ENCODE results near the gene GSTM3. TPM values are rescaled to one million over a fixed set of nuclear protein-coding genes. Genes with fewer than 3 reads are reported as not detected.
"Not testable (repeated sequence)": the region's sequence is repeated elsewhere in the genome, so short reads cannot be mapped to it uniquely, and the experiment has no call there.

Gene GSTM3
- total RNA-seq, 1 experiment from 2014 or later: 0.51 TPM

GRCh38 chr1:109776911-109777310 is 36.1 kb upstream of the GSTM3 start:
- peak; percentile 93 for DNase-seq (ENCODE audit: low spot score)
- in situ Hi-C loops (cut with HindIII; ENCODE audit: low sequenced_read_pairs): no loop called here

DNA sequence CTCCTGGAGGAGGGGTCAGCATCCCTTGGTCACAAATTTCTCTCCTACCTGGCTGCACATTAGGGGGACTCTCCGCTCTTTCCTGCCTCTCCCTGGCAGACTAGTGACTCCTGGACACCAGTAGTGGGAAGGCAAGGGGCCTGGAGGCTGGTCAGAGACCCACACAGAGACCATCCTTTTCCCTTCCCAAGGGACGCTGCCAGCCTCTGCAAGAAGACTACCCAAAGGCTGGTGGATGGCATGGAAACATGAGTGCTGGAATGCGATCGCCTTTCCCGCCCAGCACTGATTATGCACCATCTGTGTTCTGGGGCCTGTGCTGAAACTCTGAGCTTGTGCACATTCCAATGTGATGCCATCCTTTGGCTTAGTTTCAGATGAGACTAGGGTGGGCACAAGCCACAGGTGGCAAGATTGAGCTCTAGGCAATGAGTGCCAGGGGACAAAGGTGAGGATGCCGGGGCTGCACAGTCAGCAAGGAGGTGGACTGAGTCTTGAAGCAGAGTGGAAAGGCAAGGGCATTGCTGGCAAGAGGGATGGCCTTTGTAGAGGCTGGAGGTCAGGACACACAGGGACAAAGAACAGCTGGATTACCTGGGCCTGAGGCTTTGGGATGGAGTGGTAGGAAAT is 35.5 kb upstream of the GSTM3 start:
- in situ Hi-C loops (cut with HindIII; ENCODE audit: low sequenced_read_pairs): no loop called here
- no peak for DNase-seq (ENCODE audit: low spot score)

GRCh38 chr1:109775398-109775797 is 34.6 kb upstream of the GSTM3 start:
- in situ Hi-C loops (cut with HindIII; ENCODE audit: low sequenced_read_pairs): no loop called here
- no peak for DNase-seq (ENCODE audit: low spot score)

GRCh38 chr1:109773900-109774485 is 33.2 kb upstream of the GSTM3 start:
- in situ Hi-C loops (cut with HindIII; ENCODE audit: low sequenced_read_pairs): no loop called here
- DNase-seq (ENCODE audit: low spot score): no peak

DNA sequence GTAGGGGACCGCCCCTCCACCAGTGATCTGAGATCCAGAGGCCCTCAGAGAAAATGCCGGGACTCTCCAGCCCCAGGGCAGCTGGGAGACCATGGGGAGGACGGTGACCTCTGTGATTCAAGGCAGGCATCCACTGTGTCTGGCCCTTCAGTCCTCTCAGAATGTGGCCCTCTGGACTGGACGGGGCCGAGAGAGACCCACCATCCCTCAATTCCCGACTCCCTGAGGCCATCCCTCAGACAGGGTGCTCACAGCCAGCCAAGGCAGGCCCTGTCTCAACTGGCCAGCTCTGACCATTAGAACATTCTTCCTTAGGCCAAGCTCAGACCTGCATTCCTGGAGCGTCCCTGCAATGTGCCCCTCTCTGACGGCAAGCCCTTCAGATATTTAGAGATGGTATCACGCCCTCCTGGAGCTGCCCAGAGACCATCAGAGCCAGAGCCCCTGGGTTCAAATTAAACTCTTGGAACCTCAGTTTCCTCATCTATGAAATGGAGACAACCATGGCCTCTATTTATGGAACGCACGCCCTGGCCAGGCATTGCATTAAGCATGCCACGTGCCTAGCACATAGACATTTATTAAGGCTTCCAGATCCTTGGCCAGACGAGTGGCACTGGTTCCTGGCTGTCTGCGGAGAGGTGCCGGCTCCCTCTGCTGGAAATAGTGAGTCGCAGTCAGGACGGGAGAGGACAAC is 32.5 kb upstream of the GSTM3 start:
- in situ Hi-C loops (cut with HindIII; ENCODE audit: low sequenced_read_pairs): no loop called here

DNA sequence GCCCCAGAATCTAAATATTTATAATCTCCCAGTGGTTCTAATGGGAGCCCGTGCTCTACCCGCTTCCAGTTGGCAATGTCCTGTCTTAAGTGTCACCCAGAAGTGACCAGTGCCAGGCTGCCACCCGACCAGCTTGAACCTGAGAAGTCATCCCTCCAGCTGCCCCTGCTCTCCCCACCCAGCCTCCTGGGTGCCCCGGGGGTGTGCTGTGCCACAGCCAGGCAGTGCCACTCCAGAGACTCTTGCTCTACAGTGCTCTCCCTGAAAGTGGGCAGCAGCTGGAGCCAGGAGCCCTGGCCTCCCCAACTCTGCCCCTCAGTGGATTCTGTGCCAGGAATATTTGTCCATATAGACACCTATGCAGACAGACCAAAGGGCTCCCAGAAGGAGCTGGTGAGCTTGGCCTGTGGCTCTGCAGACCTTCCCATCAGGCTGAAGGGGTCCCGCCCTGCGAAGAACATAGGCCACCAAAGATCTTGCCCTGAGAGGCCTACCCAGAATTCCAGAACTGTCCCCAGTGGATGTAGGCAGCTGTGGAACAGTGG is 31.9 kb upstream of the GSTM3 start:
- in situ Hi-C loops (cut with HindIII; ENCODE audit: low sequenced_read_pairs): no loop called here
- DNase-seq (ENCODE audit: low spot score): no peak

More for the DNA sequence above, 32.5 kb upstream of the GSTM3 start:
- peak; percentile 91 for DNase-seq (ENCODE audit: low spot score)

GRCh38 chr1:109771712-109772657 is 31.1 kb upstream of the GSTM3 start:
- no peak for DNase-seq (ENCODE audit: low spot score)
- in situ Hi-C loops (cut with HindIII; ENCODE audit: low sequenced_read_pairs): no loop called here

DNA sequence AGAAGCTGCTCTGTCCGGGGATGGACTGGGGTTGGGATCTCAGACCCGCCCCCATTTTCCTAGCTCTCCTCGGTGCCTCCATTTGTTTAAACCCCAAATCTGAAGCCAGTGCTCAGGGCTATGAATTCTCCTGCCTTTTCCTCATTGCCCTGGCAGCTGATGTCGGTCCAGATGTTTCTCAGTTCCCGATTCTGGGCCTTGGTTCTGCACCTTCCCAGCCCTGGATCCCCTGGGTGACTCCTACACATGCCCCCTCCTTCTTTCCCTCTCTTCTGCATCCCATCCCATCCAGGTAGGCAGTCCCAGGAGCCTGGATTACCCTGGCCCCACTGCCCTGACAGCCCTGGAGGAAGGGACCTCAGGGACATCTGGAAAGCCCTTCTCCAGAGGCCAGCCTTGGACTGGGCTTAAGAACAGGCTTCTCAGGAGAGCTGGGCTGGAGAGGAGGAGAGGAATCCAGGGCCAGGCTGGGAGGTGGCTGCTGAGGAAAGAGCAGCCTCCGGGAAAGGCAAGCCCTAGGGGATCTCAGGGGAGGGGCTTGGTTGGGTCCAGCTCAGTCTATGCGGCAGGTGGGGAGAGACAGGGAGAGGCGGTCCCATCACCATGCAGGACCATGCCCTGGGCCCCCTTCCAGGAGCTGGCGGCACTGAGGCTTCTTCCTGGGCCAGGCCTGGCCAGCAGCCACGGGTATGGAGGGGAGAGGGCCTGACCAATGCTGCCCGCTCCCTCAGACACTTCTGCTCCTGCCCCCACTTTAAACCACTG is 29.7 kb upstream of the GSTM3 start:
- DNase-seq (ENCODE audit: low spot score): peak; percentile 56
- in situ Hi-C loops (cut with HindIII; ENCODE audit: low sequenced_read_pairs): no loop called here

- DNase-seq (ENCODE audit: low spot score): no peak
- in situ Hi-C loops (cut with HindIII; ENCODE audit: low sequenced_read_pairs): no loop called here
Measured at GRCh38 chr1:109769330-109770078, 28.7 kb upstream of the GSTM3 start.

GRCh38 chr1:109768820-109769219 is 28.0 kb upstream of the GSTM3 start:
- in situ Hi-C loops (cut with HindIII; ENCODE audit: low sequenced_read_pairs): no loop called here
- DNase-seq (ENCODE audit: low spot score): no peak

DNA sequence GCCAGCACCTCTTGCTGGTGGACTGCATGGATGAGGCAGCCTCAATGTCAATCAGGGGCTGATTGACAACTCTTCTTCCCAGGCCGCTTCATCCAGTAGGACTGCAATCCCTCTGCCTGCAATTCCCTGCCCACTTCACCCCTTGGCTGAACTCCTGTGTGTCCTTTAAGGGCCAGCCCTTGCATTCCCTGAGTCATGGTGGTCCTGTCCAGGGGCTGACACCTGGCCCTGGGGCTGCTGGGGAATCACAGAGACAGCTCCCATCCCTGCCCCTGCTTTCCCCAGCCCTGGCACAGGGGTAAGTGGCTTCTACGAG is 27.5 kb upstream of the GSTM3 start:
- in situ Hi-C loops (cut with HindIII; ENCODE audit: low sequenced_read_pairs): no loop called here
- no peak for DNase-seq (ENCODE audit: low spot score)

GRCh38 chr1:109767637-109768334 is 26.9 kb upstream of the GSTM3 start:
- DNase-seq (ENCODE audit: low spot score): no peak
- in situ Hi-C loops (cut with HindIII; ENCODE audit: low sequenced_read_pairs): no loop called here

GRCh38 chr1:109766991-109767636 is 26.3 kb upstream of the GSTM3 start:
- DNase-seq (ENCODE audit: low spot score); in situ Hi-C loops (cut with HindIII; ENCODE audit: low sequenced_read_pairs): not testable (repeated sequence)

- in situ Hi-C loops (cut with HindIII; ENCODE audit: low sequenced_read_pairs): no loop called here
- DNase-seq (ENCODE audit: low spot score): no peak
Measured at GRCh38 chr1:109765896-109766615, 25.2 kb upstream of the GSTM3 start.

- DNase-seq (ENCODE audit: low spot score): no peak
- in situ Hi-C loops (cut with HindIII; ENCODE audit: low sequenced_read_pairs): no loop called here
Measured at GRCh38 chr1:109765483-109765815, 24.6 kb upstream of the GSTM3 start.

- DNase-seq (ENCODE audit: low spot score): no peak
- in situ Hi-C loops (cut with HindIII; ENCODE audit: low sequenced_read_pairs): no loop called here
Measured at GRCh38 chr1:109764561-109765482, 24.0 kb upstream of the GSTM3 start.

Data from G401 (cell line).